Stimulated activated CD8-positive, alpha-beta memory T cell treated with anti-CD3 and anti-CD28 coated beads, Interleukin-15, amount 100 ng/mL, for 1 hour (primary cell): Measurements from ENCODE around the gene NBEA.
"Not testable (repeated sequence)": the region's sequence is repeated elsewhere in the genome, so short reads cannot be mapped to it uniquely, and the experiment has no call there.

Experiments used
- DNase-seq: peaks from one replicate; pipeline ENCODE4 v3.0.0-alpha.2; 2020; ENCODE audit warnings: low read depth

The NBEA gene

GRCh38 chr13:35092751-35093150 lies 150.7 kb downstream of the NBEA start:
- no peak for DNase-seq

- no peak for DNase-seq
These were observed 151.3 kb downstream of the NBEA start for GRCh38 chr13:35093356-35093755.

- not testable (repeated sequence) for DNase-seq
These were observed 164.7 kb downstream of the NBEA start for GRCh38 chr13:35106771-35107170.

GRCh38 chr13:35107535-35107934 lies 165.5 kb downstream of the NBEA start:
- DNase-seq = no peak

GRCh38 chr13:35113612-35114011 lies 171.5 kb downstream of the NBEA start:
- DNase-seq = not testable (repeated sequence)

- no peak for DNase-seq
These were observed 185.4 kb downstream of the NBEA start for GRCh38 chr13:35127466-35127865.

GRCh38 chr13:35129500-35129899 lies 187.4 kb downstream of the NBEA start:
- DNase-seq = no peak

GRCh38 chr13:35131471-35131870 lies 189.4 kb downstream of the NBEA start:
- DNase-seq = no peak

- no peak for DNase-seq
These were observed 194.5 kb downstream of the NBEA start for GRCh38 chr13:35136585-35136984.

GRCh38 chr13:35139591-35139990 lies 197.5 kb downstream of the NBEA start:
- DNase-seq = no peak

- DNase-seq = no peak
These were observed 198.3 kb downstream of the NBEA start for GRCh38 chr13:35140321-35140720.

GRCh38 chr13:35140831-35141230 lies 198.8 kb downstream of the NBEA start:
- no peak for DNase-seq

GRCh38 chr13:35143123-35143522 lies 201.1 kb downstream of the NBEA start:
- DNase-seq = no peak

GRCh38 chr13:35144166-35144890 lies 202.3 kb downstream of the NBEA start:
- DNase-seq = no peak

- no peak for DNase-seq
These were observed 204.6 kb downstream of the NBEA start for GRCh38 chr13:35146686-35147085.

- no peak for DNase-seq
These were observed 215.2 kb downstream of the NBEA start for GRCh38 chr13:35157143-35157755.

GRCh38 chr13:35159041-35159440 lies 217.0 kb downstream of the NBEA start:
- no peak for DNase-seq

- DNase-seq = no peak
These were observed 218.8 kb downstream of the NBEA start for GRCh38 chr13:35160896-35161295.

- no peak for DNase-seq
These were observed 220.3 kb downstream of the NBEA start for GRCh38 chr13:35162420-35162819.

- DNase-seq = no peak
These were observed 221.6 kb downstream of the NBEA start for GRCh38 chr13:35163674-35164073.

- no peak for DNase-seq
These were observed 222.4 kb downstream of the NBEA start for GRCh38 chr13:35164324-35164932.

GRCh38 chr13:35165205-35165604 lies 223.1 kb downstream of the NBEA start:
- no peak for DNase-seq

- no peak for DNase-seq
These were observed 237.4 kb downstream of the NBEA start for GRCh38 chr13:35179494-35179893.
